Osteoblast (primary cell): ENCODE results near the gene FXR2. TPM values are rescaled to one million over a fixed set of nuclear protein-coding genes. Genes with fewer than 3 reads are reported as not detected.

Experiments
- DNase-seq: peaks from one replicate; pipeline ENCODE4 v3.0.0; 2011; ENCODE audit warnings: low spot score, mixed read lengths; ENCODE audit not compliant: insufficient read length; ENCODE audit errors: missing footprints
- H2AFZ ChIP-seq: 2 replicates; pipeline ENCODE4 v1.6.0; 2011; ENCODE audit warnings: mild to moderate bottlenecking, low read length
- H3K27ac ChIP-seq: 2 replicates; pipeline ENCODE4 v1.5.1; 2011; ENCODE audit warnings: mild to moderate bottlenecking, low read depth, low read length, moderate library complexity
- H3K27me3 ChIP-seq: 2 replicates; pipeline ENCODE4 v1.6.0; 2012; ENCODE audit warnings: mild to moderate bottlenecking, control low read depth, inconsistent platforms, low read length, moderate library complexity; ENCODE audit not compliant: insufficient read depth
- H3K36me3 ChIP-seq: 2 replicates; pipeline ENCODE4 v1.5.1; 2011; ENCODE audit warnings: mild to moderate bottlenecking, low read length, control low read depth, moderate library complexity; ENCODE audit not compliant: insufficient read depth
- H3K4me1 ChIP-seq: 2 replicates; pipeline ENCODE4 v1.5.1; 2011; ENCODE audit warnings: mild to moderate bottlenecking, low read length, control low read depth, moderate library complexity; ENCODE audit not compliant: insufficient read depth
- H3K4me2 ChIP-seq: 2 replicates; pipeline ENCODE4 v1.6.0; 2011; ENCODE audit warnings: mild to moderate bottlenecking, low read length; ENCODE audit not compliant: insufficient read depth
- H3K4me3 ChIP-seq: fragments of 200-600 bp; sonication (generic); 3 replicates; pipeline ENCODE4 v1.5.1; 2012; ENCODE audit warnings: mild to moderate bottlenecking, low read length, inconsistent platforms; ENCODE audit not compliant: insufficient read depth
- H3K79me2 ChIP-seq: 2 replicates; pipeline ENCODE4 v1.6.0; 2012; ENCODE audit warnings: mild to moderate bottlenecking, low read length, control low read depth, inconsistent platforms; ENCODE audit not compliant: insufficient read depth
- H3K9me3 ChIP-seq: 2 replicates; pipeline ENCODE4 v1.5.1; 2011; ENCODE audit warnings: low read depth, low read length, control low read depth
- H4K20me1 ChIP-seq: 2 replicates; pipeline ENCODE4 v1.6.0; 2012; ENCODE audit warnings: mild to moderate bottlenecking, low read length, control low read depth; ENCODE audit not compliant: insufficient read depth
- CTCF ChIP-seq: IDR thresholded peaks from 2 replicates; pipeline ENCODE4 v1.5.1; 2011; ENCODE audit warnings: mild to moderate bottlenecking, low read depth, low read length, moderate library complexity; ENCODE audit errors: extremely low read depth
- small RNA-seq: library from RNA; depleted of rRNA; stranded (forward); fragments of <200 nt; gene quantifications from one replicate; pipeline ENCODE3, GENCODE V24; 2012
- total RNA-seq: library from RNA; depleted of rRNA; stranded (reverse); fragments of >200 nt; gene quantifications from 2 replicates; pipeline ENCODE4 v1.2.3, GENCODE V29; 2012

The FXR2 gene
- total RNA-seq, 1 donor = 42.7 TPM

- Histone ChIP-seq H3K4me3 (no peak overlapping the region), H2AFZ (no peak overlapping the region), H3K27me3 (peaks cover 15% of the 10 kb centered on the region), H3K27ac (no peak overlapping the region), H3K9me3 (no peaks in the 10 kb centered on the region), H4K20me1 (no peaks in the 10 kb centered on the region), H3K36me3 (no peaks in the 10 kb centered on the region), H3K79me2 (no peaks in the 10 kb centered on the region), H3K4me2 (no peak overlapping the region), H3K4me1 (peaks cover 10% of the 10 kb centered on the region)
- DNase-seq = peak; percentile 18
- no peak for TF ChIP-seq CTCF
Measured at GRCh38 chr17:7544911-7545310, 69.8 kb downstream of the FXR2 start.

Small RNA genes lying within 50 kb of the gene (small RNA-seq; reads per million reads assigned to genes)
- gene CD68 (not detected), gene SNORA48 (not detected), gene SNORD10 (not detected)

Other genes with a start within 250 kb of the FXR2 start
- 0.36 TPM in 1 of 2 replicates, not detected in the other for gene TNK1, start 233.8 kb downstream of the FXR2 start, total RNA-seq
- 19.4 and 27.9 TPM in 2 replicates for gene PLSCR3, start 220.4 kb downstream of the FXR2 start, total RNA-seq
- gene TMEM256, start 210.8 kb downstream of the FXR2 start, total RNA-seq = 59.4 and 84.6 TPM in 2 replicates
- gene NLGN2, start 207.1 kb downstream of the FXR2 start, total RNA-seq = 5.3 and 5.8 TPM in 2 replicates
- not detected in 2 replicates for gene SPEM1, start 194.6 kb downstream of the FXR2 start, total RNA-seq
- not detected in 2 replicates for gene SPEM2, start 189.3 kb downstream of the FXR2 start, total RNA-seq
- not detected in 2 replicates for gene SPEM3, start 186.0 kb downstream of the FXR2 start, total RNA-seq
- 1.2 and 1.8 TPM in 2 replicates for gene TMEM102, start 179.5 kb downstream of the FXR2 start, total RNA-seq
- 0.29 and 0.36 TPM in 2 replicates for gene FGF11, start 175.4 kb downstream of the FXR2 start, total RNA-seq
- 5.3 and 5.4 TPM in 2 replicates for gene CHRNB1, start 169.8 kb downstream of the FXR2 start, total RNA-seq
- gene ZBTB4, start 135.3 kb downstream of the FXR2 start, total RNA-seq = 36.2 and 36.5 TPM in 2 replicates
- not detected in 2 replicates for gene SLC35G6, start 133.5 kb downstream of the FXR2 start, total RNA-seq
- gene POLR2A, start 130.5 kb downstream of the FXR2 start, total RNA-seq = 95.9 and 101 TPM in 2 replicates
- gene TNFSF12, start 65.8 kb downstream of the FXR2 start, total RNA-seq = 11.2 and 12.7 TPM in 2 replicates
- 0.59 and 1.1 TPM in 2 replicates for gene TNFSF13, start 56.1 kb downstream of the FXR2 start, total RNA-seq
- 54.2 and 68.0 TPM in 2 replicates for gene SENP3, start 53.0 kb downstream of the FXR2 start, total RNA-seq
- gene CD68, start 35.3 kb downstream of the FXR2 start, total RNA-seq = 31.8 and 55.7 TPM in 2 replicates
- gene MPDU1, start 31.0 kb downstream of the FXR2 start, total RNA-seq = 60.1 and 64.1 TPM in 2 replicates
- gene SOX15, start 24.8 kb downstream of the FXR2 start, total RNA-seq = 0.59 and 0.72 TPM in 2 replicates
- 41.3 and 52.5 TPM in 2 replicates for gene SAT2, start 12.9 kb upstream of the FXR2 start, total RNA-seq
- gene SHBG, start 15.2 kb upstream of the FXR2 start, total RNA-seq = 0.36 and 0.88 TPM in 2 replicates
- gene ATP1B2, start 36.0 kb upstream of the FXR2 start, total RNA-seq = under 0.01 TPM in 1 of 2 replicates, not detected in the other
- 63.9 and 71.3 TPM in 2 replicates for gene TP53, start 72.6 kb upstream of the FXR2 start, total RNA-seq
- 3.5 and 4.3 TPM in 2 replicates for gene WRAP53, start 73.6 kb upstream of the FXR2 start, total RNA-seq
- gene EFNB3, start 90.3 kb upstream of the FXR2 start, total RNA-seq = 1.8 and 2.7 TPM in 2 replicates
- gene DNAH2, start 102.8 kb upstream of the FXR2 start, total RNA-seq = under 0.01 and 0.88 TPM in 2 replicates
- gene KDM6B, start 219.3 kb upstream of the FXR2 start, total RNA-seq = 5.6 and 12.3 TPM in 2 replicates
- 0.29 and 0.36 TPM in 2 replicates for gene TMEM88, start 240.2 kb upstream of the FXR2 start, total RNA-seq
- 25.3 and 29.7 TPM in 2 replicates for gene NAA38, start 242.7 kb upstream of the FXR2 start, total RNA-seq
- 8.3 and 10.5 TPM in 2 replicates for gene CYB5D1, start 243.1 kb upstream of the FXR2 start, total RNA-seq